ENCODE measurements around the gene ETV6.
A peak's percentile ranks its signal among the peaks of the same experiment; 100 is the strongest.

ETV6 gene

GRCh38 chr12:11870041-11870451 is 220.6 kb downstream of the ETV6 start:
- no peak for DNase-seq

- DNase-seq = no peak
Measured at GRCh38 chr12:11872055-11872454, 222.6 kb downstream of the ETV6 start.

GRCh38 chr12:11875414-11875935 is 226.0 kb downstream of the ETV6 start:
- DNase-seq = no peak

GRCh38 chr12:11876307-11876706 is 226.8 kb downstream of the ETV6 start:
- no peak for DNase-seq

- no peak for DNase-seq
Measured at GRCh38 chr12:11877102-11877826, 227.8 kb downstream of the ETV6 start.

- peak; percentile 90 for DNase-seq
Measured at GRCh38 chr12:11877869-11878780, 228.7 kb downstream of the ETV6 start.

- DNase-seq = no peak
Measured at GRCh38 chr12:11879306-11879705, 229.8 kb downstream of the ETV6 start.

- DNase-seq = no peak
Measured at GRCh38 chr12:11880381-11880780, 230.9 kb downstream of the ETV6 start.

- no peak for DNase-seq
Measured at GRCh38 chr12:11881835-11882234, 232.4 kb downstream of the ETV6 start.

- DNase-seq = no peak
Measured at GRCh38 chr12:11882301-11883019, 233.0 kb downstream of the ETV6 start.

- no peak for DNase-seq
Measured at GRCh38 chr12:11884116-11884515, 234.6 kb downstream of the ETV6 start.

- DNase-seq = no peak
Measured at GRCh38 chr12:11884706-11885105, 235.2 kb downstream of the ETV6 start.

- DNase-seq = peak; percentile 88
Measured at GRCh38 chr12:11885261-11886038, 236.0 kb downstream of the ETV6 start.

GRCh38 chr12:11886339-11886738 is 236.9 kb downstream of the ETV6 start:
- no peak for DNase-seq

GRCh38 chr12:11888029-11888428 is 238.6 kb downstream of the ETV6 start:
- no peak for DNase-seq

- no peak for DNase-seq
Measured at GRCh38 chr12:11891346-11891745, 241.9 kb downstream of the ETV6 start.

GRCh38 chr12:11891754-11892386 is 242.4 kb downstream of the ETV6 start:
- no peak for DNase-seq

- no peak for DNase-seq
Measured at GRCh38 chr12:11893998-11894397, 244.5 kb downstream of the ETV6 start.

- DNase-seq = no peak
Measured at GRCh38 chr12:11894890-11895289, 245.4 kb downstream of the ETV6 start.

GRCh38 chr12:11895421-11896078 is 246.1 kb downstream of the ETV6 start:
- DNase-seq = no peak

- no peak for DNase-seq
Measured at GRCh38 chr12:11896417-11896929, 247.0 kb downstream of the ETV6 start.
